Nephron progenitor cell (in vitro differentiated cells): Measurements from ENCODE around the gene OR2M7.

Experiments used
- DNase-seq: peaks from one replicate; pipeline ENCODE4 v3.0.0; 2021
- H3K27ac Mint-ChIP-seq: 2 replicates; pipeline ENCODE4 v1.8.0; 2021; ENCODE audit warnings: mild to moderate bottlenecking, moderate library complexity, mixed read lengths
- H3K27me3 Mint-ChIP-seq: 2 replicates; pipeline ENCODE4 v1.8.0; 2021; ENCODE audit warnings: mild to moderate bottlenecking, low read depth, mixed read lengths; ENCODE audit not compliant: poor library complexity
- H3K36me3 Mint-ChIP-seq: 2 replicates; pipeline ENCODE4 v1.8.0; 2021; ENCODE audit warnings: low read depth, mixed read lengths
- H3K4me1 Mint-ChIP-seq: 2 replicates; pipeline ENCODE4 v1.8.0; 2021; ENCODE audit warnings: mixed read lengths
- H3K4me3 Mint-ChIP-seq: 2 replicates; pipeline ENCODE4 v1.8.0; 2021; ENCODE audit warnings: mild to moderate bottlenecking, moderate library complexity, mixed read lengths
- H3K9me3 Mint-ChIP-seq: 2 replicates; pipeline ENCODE4 v1.8.0; 2021; ENCODE audit warnings: mild to moderate bottlenecking, moderate library complexity, mixed read lengths
- CTCF ChIP-seq: fragments of 200-600 bp; sonication (generic); IDR thresholded peaks from 2 replicates; pipeline ENCODE4 v1.5.0; 2021; ENCODE audit warnings: antibody characterized with exemption

OR2M7 gene

GRCh38 chr1:248303324-248303723, 21.0 kb downstream of the OR2M7 start, which contains the start of gene OR2T12:
Gene OR2T12, minus strand, starts transcription at chr1:248303424. Its CDS starts 7,846 bp downstream, at chr1:248295578.
- no peak for TF ChIP-seq CTCF
- Mint-ChIP-seq H3K9me3 (peaks cover 71% of the 10 kb centered on the region), H3K36me3 (no peaks in the 10 kb centered on the region), H3K27me3 (no peaks in the 10 kb centered on the region), H3K27ac (no peak within 1 kb of the TSS), H3K4me3 (no peak within 1 kb of the TSS), H3K4me1 (no peaks in the 10 kb centered on the region)
- no peak for DNase-seq

GRCh38 chr1:248288391-248288790, 36.0 kb downstream of the OR2M7 start:
- Mint-ChIP-seq H3K9me3 (peaks cover 70% of the 10 kb centered on the region), H3K4me3 (no peak overlapping the region), H3K36me3 (no peaks in the 10 kb centered on the region), H3K27me3 (no peaks in the 10 kb centered on the region), H3K27ac (no peak overlapping the region), H3K4me1 (no peaks in the 10 kb centered on the region)
- DNase-seq = no peak
- TF ChIP-seq CTCF = no peak

GRCh38 chr1:248277876-248278275, 46.5 kb downstream of the OR2M7 start, which contains the start of gene OR2T33:
Gene OR2T33, minus strand, starts transcription at chr1:248277976. Its CDS starts 4,162 bp downstream, at chr1:248273814.
- Mint-ChIP-seq H3K27ac (no peak within 1 kb of the TSS), H3K4me1 (no peaks in the 10 kb centered on the region), H3K27me3 (no peaks in the 10 kb centered on the region), H3K9me3 (peaks cover 85% of the 10 kb centered on the region), H3K4me3 (no peak within 1 kb of the TSS), H3K36me3 (no peaks in the 10 kb centered on the region)
- TF ChIP-seq CTCF = no peak
- DNase-seq = no peak
